Hepatocyte (in vitro differentiated cells): ENCODE measurements around the gene ITPA. TPM values are rescaled to one million over a fixed set of nuclear protein-coding genes. Genes with fewer than 3 reads are reported as not detected.

Experiments used
- DNase-seq: peaks from one replicate; pipeline ENCODE4 v3.0.0-alpha.2; 2016; ENCODE audit warnings: low spot score
- H2AFZ ChIP-seq: fragments of 200-600 bp; sonication (generic); 2 replicates; pipeline ENCODE4 v1.6.0; 2016; ENCODE audit warnings: antibody characterized with exemption, mild to moderate bottlenecking
- H3K27ac ChIP-seq: fragments of 200-600 bp; sonication (generic); 2 replicates; pipeline ENCODE4 v1.5.1; 2016; ENCODE audit warnings: mild to moderate bottlenecking
- H3K27me3 ChIP-seq: fragments of 200-600 bp; sonication (generic); 2 replicates; pipeline ENCODE4 v1.6.1; 2016
- H3K36me3 ChIP-seq: fragments of 200-600 bp; sonication (generic); replicated peaks from 2 replicates; pipeline ENCODE4 v1.5.1; 2016; ENCODE audit warnings: low read depth; ENCODE audit not compliant: insufficient read depth
- H3K4me1 ChIP-seq: fragments of 200-600 bp; sonication (generic); 2 replicates; pipeline ENCODE4 v1.5.1; 2016; ENCODE audit warnings: mild to moderate bottlenecking, moderate library complexity; ENCODE audit not compliant: insufficient read depth
- H3K4me2 ChIP-seq: fragments of 200-600 bp; sonication (generic); 2 replicates; pipeline ENCODE4 v1.6.0; 2016
- H3K4me3 ChIP-seq: fragments of 200-600 bp; sonication (generic); 2 replicates; pipeline ENCODE4 v1.5.1; 2016; ENCODE audit warnings: mild to moderate bottlenecking
- H3K79me2 ChIP-seq: fragments of 200-600 bp; sonication (generic); 2 replicates; pipeline ENCODE4 v1.6.0; 2017; ENCODE audit warnings: mild to moderate bottlenecking
- H3K9me2 ChIP-seq: fragments of 200-600 bp; sonication (generic); replicated peaks from 2 replicates; pipeline ENCODE4 v1.6.0; 2017; ENCODE audit warnings: mild to moderate bottlenecking; ENCODE audit not compliant: insufficient read depth
- H3K9me3 ChIP-seq: fragments of 200-600 bp; sonication (generic); 2 replicates; pipeline ENCODE4 v1.5.1; 2016; ENCODE audit warnings: low read depth, mild to moderate bottlenecking
- H4K20me1 ChIP-seq: fragments of 200-600 bp; sonication (generic); 2 replicates; pipeline ENCODE4 v1.6.0; 2016; ENCODE audit warnings: mild to moderate bottlenecking; ENCODE audit not compliant: insufficient read depth, poor library complexity, severe bottlenecking
- CTCF ChIP-seq: fragments of 200-600 bp; sonication (generic); IDR thresholded peaks from 2 replicates; pipeline ENCODE4 v1.5.1; 2016; ENCODE audit warnings: antibody characterized with exemption, mild to moderate bottlenecking; ENCODE audit not compliant: poor library complexity
- EZH2 ChIP-seq: fragments of 200-600 bp; sonication (generic); IDR thresholded peaks from 2 replicates; pipeline ENCODE4 v1.6.1; 2016; ENCODE audit warnings: antibody characterized with exemption, mild to moderate bottlenecking, borderline replicate concordance
- EZH2phosphoT487 ChIP-seq: fragments of 200-600 bp; sonication (generic); IDR thresholded peaks from one replicate; pipeline ENCODE4 v1.6.1; 2018; ENCODE audit warnings: antibody characterized with exemption, mild to moderate bottlenecking, low read depth, moderate library complexity; ENCODE audit not compliant: unreplicated experiment, severe bottlenecking
- WGBS: methylation state at CpG from one replicate; pipeline ENCODE4 v1.1.6; 2016; ENCODE audit warnings: low lambda C conversion rate; ENCODE audit errors: missing lambda C conversion rate; 5-methylcytosine and 5-hydroxymethylcytosine counted together
- polyA plus RNA-seq: library from polyadenylated mRNA; unstranded; fragments of >200 nt; fragmentation: Nextera tagmentation; extraction: Ambion mirVana; gene quantifications from 2 replicates; pipeline ENCODE4 v1.2.1, GENCODE V29; 2016
- total RNA-seq: library from RNA; depleted of rRNA; stranded (reverse); fragments of >200 nt; gene quantifications from 2 replicates; pipeline ENCODE4 v1.2.3, GENCODE V29; 2014

Gene ITPA
- total and polyA plus RNA-seq, 2 experiments from 2014 or later, result 33.5 to 48.2 TPM

- H2AFZ ChIP-seq, result no peak overlapping the region
- H3K4me2 ChIP-seq, result no peak overlapping the region
- H3K36me3 ChIP-seq, result no peaks in the 10 kb centered on the region
- H4K20me1 ChIP-seq, result no peaks in the 10 kb centered on the region
- 90% methylated on average over 5 of the region's 6 CpGs for WGBS
- no peak overlapping the region for H3K4me3 ChIP-seq
- no peaks in the 10 kb centered on the region for H3K9me2 ChIP-seq
- DNase-seq, result no peak
- H3K9me3 ChIP-seq, result no peaks in the 10 kb centered on the region
- H3K79me2 ChIP-seq, result no peaks in the 10 kb centered on the region
- TF ChIP-seq CTCF, result no peak
- TF ChIP-seq EZH2phosphoT487, result no peak
- no peak for TF ChIP-seq EZH2
- H3K4me1 ChIP-seq, result peaks cover 7% of the 10 kb centered on the region
- no peaks in the 10 kb centered on the region for H3K27me3 ChIP-seq
- H3K27ac ChIP-seq, result no peak overlapping the region
Measured at GRCh38 chr20:3223651-3223993, 14.3 kb downstream of the ITPA start.

GRCh38 chr20:3223994-3224680 is 14.8 kb downstream of the ITPA start:
- no peak for TF ChIP-seq EZH2
- no peak for TF ChIP-seq EZH2phosphoT487
- TF ChIP-seq CTCF, result no peak
- Histone ChIP-seq H3K4me3 (no peak overlapping the region), H3K79me2 (no peaks in the 10 kb centered on the region), H2AFZ (no peak overlapping the region), H4K20me1 (no peaks in the 10 kb centered on the region), H3K4me1 (peaks cover 5% of the 10 kb centered on the region), H3K27me3 (no peaks in the 10 kb centered on the region), H3K36me3 (no peaks in the 10 kb centered on the region), H3K27ac (no peak overlapping the region), H3K9me2 (no peaks in the 10 kb centered on the region), H3K4me2 (no peak overlapping the region), H3K9me3 (no peaks in the 10 kb centered on the region)
- DNase-seq, result no peak
- 88% methylated on average over 20 of the region's 20 CpGs for WGBS

- no peaks in the 10 kb centered on the region for H3K9me2 ChIP-seq
- no peaks in the 10 kb centered on the region for H3K79me2 ChIP-seq
- no peaks in the 10 kb centered on the region for H3K36me3 ChIP-seq
- WGBS, result 92% methylated on average over 8 of the region's 8 CpGs
- H3K9me3 ChIP-seq, result no peaks in the 10 kb centered on the region
- no peak overlapping the region for H2AFZ ChIP-seq
- no peak overlapping the region for H3K4me2 ChIP-seq
- H3K27ac ChIP-seq, result no peak overlapping the region
- no peak for TF ChIP-seq EZH2phosphoT487
- TF ChIP-seq CTCF, result no peak
- TF ChIP-seq EZH2, result no peak
- H3K27me3 ChIP-seq, result no peaks in the 10 kb centered on the region
- H3K4me3 ChIP-seq, result no peak overlapping the region
- peaks cover 5% of the 10 kb centered on the region for H3K4me1 ChIP-seq
- H4K20me1 ChIP-seq, result no peaks in the 10 kb centered on the region
- no peak for DNase-seq
Measured at GRCh38 chr20:3224681-3225421, 15.6 kb downstream of the ITPA start.
